Measurements from ENCODE around the gene PDE8A.
"Not testable (repeated sequence)": the region's sequence is repeated elsewhere in the genome, so short reads cannot be mapped to it uniquely, and the experiment has no call there.

The PDE8A gene

GRCh38 chr15:84960391-84961113 is 21.1 kb upstream of the PDE8A start:
- DNase-seq (ENCODE audit: low spot score): no peak

- DNase-seq (ENCODE audit: low spot score): no peak
Measured at GRCh38 chr15:84961114-84961452, 20.6 kb upstream of the PDE8A start.

GRCh38 chr15:84961707-84962106 is 19.9 kb upstream of the PDE8A start:
- no peak for DNase-seq (ENCODE audit: low spot score)

GRCh38 chr15:84962955-84963354 is 18.7 kb upstream of the PDE8A start:
- no peak for DNase-seq (ENCODE audit: low spot score)

GRCh38 chr15:84967380-84967779 is 14.3 kb upstream of the PDE8A start:
- DNase-seq (ENCODE audit: low spot score): no peak

GRCh38 chr15:84968301-84968700 is 13.4 kb upstream of the PDE8A start:
- DNase-seq (ENCODE audit: low spot score): no peak

- peak; percentile 73 for DNase-seq (ENCODE audit: low spot score)
Measured at GRCh38 chr15:84969257-84969656, 12.4 kb upstream of the PDE8A start.

GRCh38 chr15:84970843-84971242 is 10.8 kb upstream of the PDE8A start:
- DNase-seq (ENCODE audit: low spot score): no peak

GRCh38 chr15:84973492-84974460 is 7.9 kb upstream of the PDE8A start:
- DNase-seq (ENCODE audit: low spot score): no peak

- no peak for DNase-seq (ENCODE audit: low spot score)
Measured at GRCh38 chr15:84975871-84976351, 5.7 kb upstream of the PDE8A start.

- DNase-seq (ENCODE audit: low spot score): no peak
Measured at GRCh38 chr15:84976746-84977345, 4.8 kb upstream of the PDE8A start.

GRCh38 chr15:84979651-84980050 is 2.0 kb upstream of the PDE8A start:
- DNase-seq (ENCODE audit: low spot score): no peak

GRCh38 chr15:84980196-84981053 is 1.2 kb upstream of the PDE8A start:
- DNase-seq (ENCODE audit: low spot score): peak; percentile 86

GRCh38 chr15:84981054-84981710 is 474 bp upstream of the PDE8A start:
- DNase-seq (ENCODE audit: low spot score): peak; percentile 95

- peak; percentile 60 for DNase-seq (ENCODE audit: low spot score)
Measured at GRCh38 chr15:84982301-84982920, 755 bp downstream of the PDE8A start.

- DNase-seq (ENCODE audit: low spot score): no peak
Measured at GRCh38 chr15:84983294-84983693, 1.6 kb downstream of the PDE8A start.

GRCh38 chr15:84983711-84984110 is 2.1 kb downstream of the PDE8A start:
- DNase-seq (ENCODE audit: low spot score): peak; percentile 66

GRCh38 chr15:84985158-84985557 is 3.5 kb downstream of the PDE8A start:
- no peak for DNase-seq (ENCODE audit: low spot score)

GRCh38 chr15:84987351-84987750 is 5.7 kb downstream of the PDE8A start:
- DNase-seq (ENCODE audit: low spot score): not testable (repeated sequence)

GRCh38 chr15:84987949-84988624 is 6.4 kb downstream of the PDE8A start:
- DNase-seq (ENCODE audit: low spot score): no peak
